ENCODE results near the gene DNAJC28. TPM values are rescaled to one million over a fixed set of nuclear protein-coding genes. Genes with fewer than 3 reads are reported as not detected.
"Not testable (repeated sequence)": the region's sequence is repeated elsewhere in the genome, so short reads cannot be mapped to it uniquely, and the experiment has no call there.

Gene DNAJC28
- total RNA-seq, 2 experiments from 2014 or later: 0.23 to 0.58 TPM

DNA sequence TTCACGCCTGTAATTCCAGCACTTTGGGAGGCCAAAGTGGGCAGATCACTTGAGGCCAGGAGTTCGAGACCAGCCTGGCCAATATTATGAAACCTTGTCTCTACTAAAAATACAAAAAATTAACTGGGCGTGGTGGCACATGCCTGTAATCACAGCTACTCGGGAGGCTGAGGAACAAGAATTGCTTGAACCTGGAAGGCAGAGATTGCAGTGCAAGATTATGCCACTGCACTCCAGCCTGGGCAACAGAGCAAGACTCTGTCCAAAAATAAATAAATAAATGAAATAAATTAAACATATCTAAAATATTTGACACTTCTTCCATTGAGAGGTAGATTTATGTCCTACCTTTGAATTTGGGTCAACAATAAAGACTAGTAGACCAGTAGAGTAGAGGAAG, 22.3 kb downstream of the DNAJC28 start:
- peaks cover 13% of the 10 kb centered on the region for H3K4me1 Mint-ChIP-seq
- H3K27me3 Mint-ChIP-seq, H3K4me3 Mint-ChIP-seq, DNase-seq, H3K36me3 Mint-ChIP-seq, H3K27ac Mint-ChIP-seq, H3K9me3 Mint-ChIP-seq: not testable (repeated sequence)

DNA sequence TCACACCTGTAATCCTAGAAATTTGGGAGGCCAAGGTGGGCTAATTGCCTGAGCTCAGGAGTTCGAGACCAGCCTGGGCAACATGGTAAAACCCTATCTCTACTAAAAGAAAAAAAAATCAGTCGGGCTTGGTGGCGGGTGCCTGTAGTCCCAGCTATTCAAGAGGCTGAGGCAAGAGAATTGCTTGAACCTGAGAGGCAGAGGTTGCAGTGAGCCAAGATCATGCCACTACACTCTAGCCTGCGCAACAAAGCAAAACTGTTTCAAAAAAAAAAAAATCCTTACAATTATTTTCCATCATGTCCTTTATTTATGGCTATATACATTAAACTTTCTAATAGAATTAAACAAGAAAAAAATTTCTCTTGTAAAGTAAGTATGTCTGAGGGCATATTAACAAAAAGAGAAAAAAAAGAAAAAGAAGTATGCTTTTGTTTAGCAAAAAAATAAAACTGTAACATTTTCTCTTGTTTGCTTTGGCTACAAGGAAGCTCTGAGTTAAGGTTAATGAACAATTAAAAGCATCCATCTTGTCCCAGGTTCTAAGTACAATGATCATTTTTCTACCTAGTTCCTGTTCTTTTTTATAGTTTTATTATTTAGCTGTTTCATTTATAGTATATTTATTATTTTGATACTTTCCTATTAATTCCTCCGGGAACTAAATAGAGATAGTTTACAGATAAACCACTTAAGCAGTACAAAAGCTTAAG, 29.8 kb downstream of the DNAJC28 start:
- H3K4me3 Mint-ChIP-seq: no peak overlapping the region
- peaks cover 5% of the 10 kb centered on the region for H3K4me1 Mint-ChIP-seq
- peaks cover 2% of the 10 kb centered on the region for H3K36me3 Mint-ChIP-seq
- H3K27ac Mint-ChIP-seq: no peak overlapping the region
- H3K27me3 Mint-ChIP-seq: no peaks in the 10 kb centered on the region
- no peaks in the 10 kb centered on the region for H3K9me3 Mint-ChIP-seq
- no peak for DNase-seq

GRCh38 chr21:33458861-33459260, 32.7 kb downstream of the DNAJC28 start:
- H3K27ac Mint-ChIP-seq: no peak overlapping the region
- DNase-seq: no peak
- no peaks in the 10 kb centered on the region for H3K9me3 Mint-ChIP-seq
- H3K4me1 Mint-ChIP-seq: no peaks in the 10 kb centered on the region
- H3K4me3 Mint-ChIP-seq: no peak overlapping the region
- no peaks in the 10 kb centered on the region for H3K27me3 Mint-ChIP-seq
- H3K36me3 Mint-ChIP-seq: peaks cover 2% of the 10 kb centered on the region

DNA sequence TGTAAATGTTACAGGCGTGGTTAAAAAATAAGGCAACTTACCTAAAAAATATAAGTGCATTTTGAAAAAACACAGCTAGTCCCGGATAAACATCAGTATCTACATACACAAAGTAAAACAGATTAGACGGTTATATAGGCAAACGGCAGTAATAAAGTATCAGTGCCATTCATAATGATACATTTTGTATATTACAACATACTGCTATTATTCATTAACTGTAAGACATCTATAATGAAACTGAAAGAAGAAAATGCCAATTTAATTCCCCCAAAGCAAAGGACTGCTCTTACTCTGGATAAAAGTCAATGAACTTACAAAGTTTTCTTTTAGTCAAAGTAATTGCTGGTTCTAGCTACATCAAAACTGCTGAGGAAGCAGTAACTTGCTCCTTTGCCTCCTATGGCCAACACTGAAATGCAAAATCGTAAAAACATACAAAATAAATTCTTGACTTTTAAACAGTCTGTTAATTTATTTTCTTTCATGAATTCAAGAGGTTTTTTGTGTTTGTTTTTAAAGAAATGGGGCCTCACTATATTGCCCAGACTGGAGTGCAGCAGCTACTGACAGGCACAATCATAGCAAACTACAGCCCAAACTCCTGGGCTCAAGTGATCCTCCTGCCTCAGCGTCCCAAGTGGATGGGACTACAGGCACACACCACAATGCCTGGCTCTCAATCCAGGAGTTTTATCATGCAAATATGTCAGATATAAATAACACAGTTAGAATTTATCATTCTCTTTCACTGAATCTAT, 35.6 kb downstream of the DNAJC28 start:
- DNase-seq: no peak
- no peaks in the 10 kb centered on the region for H3K27me3 Mint-ChIP-seq
- H3K9me3 Mint-ChIP-seq: no peaks in the 10 kb centered on the region
- H3K4me1 Mint-ChIP-seq: no peaks in the 10 kb centered on the region
- H3K36me3 Mint-ChIP-seq: peaks cover 2% of the 10 kb centered on the region
- no peak overlapping the region for H3K4me3 Mint-ChIP-seq
- no peak overlapping the region for H3K27ac Mint-ChIP-seq

- no peak for DNase-seq
- Mint-ChIP-seq H3K27ac (no peak overlapping the region), H3K9me3 (no peaks in the 10 kb centered on the region), H3K4me3 (no peak overlapping the region), H3K36me3 (peaks cover 2% of the 10 kb centered on the region), H3K4me1 (no peaks in the 10 kb centered on the region), H3K27me3 (no peaks in the 10 kb centered on the region)
Observed at GRCh38 chr21:33452362-33452761, 39.2 kb downstream of the DNAJC28 start.

DNA sequence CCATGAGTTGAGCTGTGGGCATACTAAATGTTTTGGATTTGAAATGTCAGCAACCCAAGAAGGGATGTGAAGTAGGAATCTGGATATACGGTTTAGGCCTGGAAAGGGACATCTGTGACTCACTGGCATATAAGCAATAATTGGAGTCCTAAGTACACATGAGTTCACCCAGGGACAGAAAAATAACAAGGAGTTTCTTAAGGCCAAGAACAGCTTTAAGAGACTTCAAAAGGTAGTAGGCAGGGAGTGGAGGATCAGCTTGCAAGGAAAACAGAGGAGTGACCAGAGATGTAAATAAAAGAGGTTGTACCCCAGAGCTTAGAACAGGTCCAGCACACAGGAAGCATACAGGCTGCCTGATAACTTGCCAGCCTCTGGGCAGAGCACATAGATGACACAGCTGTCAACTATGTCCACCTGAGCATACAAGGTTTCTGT, 39.9 kb downstream of the DNAJC28 start:
- peaks cover 2% of the 10 kb centered on the region for H3K36me3 Mint-ChIP-seq
- no peak for DNase-seq
- no peaks in the 10 kb centered on the region for H3K9me3 Mint-ChIP-seq

DNA sequence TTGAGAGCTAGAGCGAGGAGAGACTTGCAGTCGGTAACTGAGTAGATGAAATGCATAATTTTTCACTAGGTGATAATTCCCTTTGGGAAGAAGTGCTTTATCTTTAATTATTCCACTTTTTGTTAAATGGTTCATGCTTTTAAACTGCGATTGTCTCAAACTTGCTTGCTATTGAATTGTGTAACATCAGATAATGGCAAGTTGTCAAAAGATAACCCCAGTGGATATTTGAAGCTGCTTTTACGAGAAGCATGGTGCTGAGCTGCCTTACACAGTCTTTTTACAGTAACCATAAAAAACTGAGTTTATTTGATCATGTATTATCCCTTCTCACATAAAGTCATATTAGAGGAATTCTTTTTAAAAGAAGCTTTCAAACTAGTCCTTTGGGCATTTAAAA, 41.9 kb downstream of the DNAJC28 start:
- H3K27me3 Mint-ChIP-seq: no peaks in the 10 kb centered on the region
- peaks cover 2% of the 10 kb centered on the region for H3K36me3 Mint-ChIP-seq
- DNase-seq: no peak
- no peak overlapping the region for H3K27ac Mint-ChIP-seq
- H3K4me3 Mint-ChIP-seq: no peak overlapping the region
- no peaks in the 10 kb centered on the region for H3K9me3 Mint-ChIP-seq
- peaks cover 5% of the 10 kb centered on the region for H3K4me1 Mint-ChIP-seq

More for the DNA sequence above, 39.9 kb downstream of the DNAJC28 start:
- H3K4me1 Mint-ChIP-seq: no peaks in the 10 kb centered on the region
- no peaks in the 10 kb centered on the region for H3K27me3 Mint-ChIP-seq
- H3K27ac Mint-ChIP-seq: no peak overlapping the region
- no peak overlapping the region for H3K4me3 Mint-ChIP-seq

DNA sequence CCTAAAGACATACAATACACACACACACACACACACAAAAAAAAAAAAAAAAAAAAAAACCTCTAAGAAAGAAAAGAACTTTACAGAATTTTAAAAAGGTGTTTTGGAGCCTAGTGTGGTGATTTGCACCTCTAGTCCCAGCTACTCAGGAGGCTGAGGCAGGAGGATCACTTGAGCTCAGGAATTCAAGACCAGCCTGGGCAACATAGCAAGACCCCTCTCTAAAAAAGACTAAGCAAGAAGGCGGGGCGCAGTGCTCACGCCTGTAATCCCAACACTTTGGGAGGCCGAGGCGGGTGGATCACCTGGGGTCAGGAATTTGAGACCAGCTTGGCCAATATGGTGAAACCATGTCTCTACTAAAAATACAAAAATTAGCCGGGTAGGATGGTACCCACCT, 44.9 kb downstream of the DNAJC28 start:
- H3K36me3 Mint-ChIP-seq, H3K4me3 Mint-ChIP-seq, H3K9me3 Mint-ChIP-seq, H3K27me3 Mint-ChIP-seq, H3K4me1 Mint-ChIP-seq, DNase-seq, H3K27ac Mint-ChIP-seq: not testable (repeated sequence)

- H3K36me3 Mint-ChIP-seq: no peaks in the 10 kb centered on the region
- H3K27ac Mint-ChIP-seq: no peak overlapping the region
- no peaks in the 10 kb centered on the region for H3K9me3 Mint-ChIP-seq
- no peak overlapping the region for H3K4me3 Mint-ChIP-seq
- H3K4me1 Mint-ChIP-seq: peaks cover 8% of the 10 kb centered on the region
- DNase-seq: no peak
- no peaks in the 10 kb centered on the region for H3K27me3 Mint-ChIP-seq
Observed at GRCh38 chr21:33444499-33444898, 47.0 kb downstream of the DNAJC28 start.

- H3K4me1 Mint-ChIP-seq: peaks cover 8% of the 10 kb centered on the region
- H3K36me3 Mint-ChIP-seq: no peaks in the 10 kb centered on the region
- H3K9me3 Mint-ChIP-seq: no peaks in the 10 kb centered on the region
- no peak overlapping the region for H3K4me3 Mint-ChIP-seq
- no peak overlapping the region for H3K27ac Mint-ChIP-seq
- no peaks in the 10 kb centered on the region for H3K27me3 Mint-ChIP-seq
- no peak for DNase-seq
Observed at GRCh38 chr21:33443194-33443593, 48.3 kb downstream of the DNAJC28 start.

DNA sequence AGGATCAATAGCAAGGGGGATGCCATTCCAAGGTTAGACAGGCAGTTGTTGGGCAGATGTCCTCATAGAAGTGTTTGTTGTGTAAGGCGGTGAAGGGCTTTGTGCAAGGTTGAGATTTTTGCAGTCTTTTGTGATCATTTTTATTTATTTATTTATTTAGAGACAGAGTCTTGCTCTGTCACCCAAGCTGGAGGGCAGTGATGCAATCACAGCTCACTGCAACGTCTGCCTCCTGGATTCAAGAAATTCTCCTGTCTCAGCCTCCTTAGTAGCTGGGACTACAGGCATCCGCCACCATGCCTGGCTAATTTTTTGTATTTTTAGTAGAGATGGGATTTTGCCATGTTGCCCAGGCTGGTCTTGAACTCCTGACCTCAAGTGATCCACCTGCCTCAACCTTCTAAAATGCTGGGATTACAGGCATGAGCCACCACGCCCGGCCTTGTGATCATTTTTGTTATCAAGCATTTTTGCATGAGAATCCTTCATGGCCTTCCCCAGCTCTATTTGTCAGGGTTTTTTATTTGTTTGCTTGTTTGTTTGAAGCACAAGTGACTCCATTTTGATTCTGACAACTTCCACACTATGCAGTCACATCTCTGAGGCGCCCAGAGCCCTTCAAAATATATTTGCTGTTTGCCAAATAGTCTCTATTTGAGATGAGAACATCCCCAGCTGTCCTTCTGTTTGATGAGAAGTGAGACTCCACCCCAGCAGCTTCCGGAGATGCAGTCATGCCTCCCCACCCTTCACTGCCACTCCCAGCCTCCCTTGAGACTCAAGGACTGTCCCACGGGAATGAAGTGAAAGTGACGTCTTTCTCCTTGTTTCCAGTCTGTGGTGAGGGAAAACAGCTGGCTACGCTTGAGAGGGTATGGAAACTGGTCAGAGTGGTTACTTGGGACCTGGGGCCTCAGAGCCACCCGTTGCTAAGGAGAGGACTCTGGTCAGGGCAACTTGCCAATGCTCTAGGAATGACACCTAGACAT, 49.7 kb downstream of the DNAJC28 start:
- H3K4me3 Mint-ChIP-seq: no peak overlapping the region
- H3K4me1 Mint-ChIP-seq: peaks cover 8% of the 10 kb centered on the region
- no peak for DNase-seq
- H3K36me3 Mint-ChIP-seq: peaks cover 6% of the 10 kb centered on the region
- no peaks in the 10 kb centered on the region for H3K27me3 Mint-ChIP-seq
- H3K27ac Mint-ChIP-seq: no peak overlapping the region
- H3K9me3 Mint-ChIP-seq: no peaks in the 10 kb centered on the region

Other genes with a start within 250 kb of the DNAJC28 start
- 10 to 100 TPM; 25.3 to 25.9 TPM for gene IL10RB, start 225.3 kb downstream of the DNAJC28 start, total RNA-seq
- gene IFNAR1, start 166.7 kb downstream of the DNAJC28 start, total RNA-seq: 10 to 100 TPM; 32.3 to 34.7 TPM
- gene IFNGR2, start 88.3 kb downstream of the DNAJC28 start, total RNA-seq: 1 to 10 TPM; 5.6 to 5.7 TPM
- gene TMEM50B, start 11.7 kb downstream of the DNAJC28 start, total RNA-seq: 10 to 100 TPM; 14.6 to 15.7 TPM
- gene GART, start 50.4 kb upstream of the DNAJC28 start, total RNA-seq: 100 to 1,000 TPM; 259 to 265 TPM
- gene SON, start 51.3 kb upstream of the DNAJC28 start, total RNA-seq: 100 to 1,000 TPM; 283 to 328 TPM
- gene DONSON, start 97.0 kb upstream of the DNAJC28 start, total RNA-seq: 10 to 100 TPM; 38.7 to 41.9 TPM
- 10 to 100 TPM; 22.7 to 29.6 TPM for gene CRYZL1, start 150.0 kb upstream of the DNAJC28 start, total RNA-seq
- gene ITSN1, start 150.8 kb upstream of the DNAJC28 start, total RNA-seq: 1 to 10 TPM; 3.6 to 6.6 TPM

Measured in activated naive CD8-positive, alpha-beta T cell treated with anti-CD3 and anti-CD28 coated beads for 36 hours (primary cell).